ENCODE results near the gene FBF1.

The FBF1 gene, protein sequence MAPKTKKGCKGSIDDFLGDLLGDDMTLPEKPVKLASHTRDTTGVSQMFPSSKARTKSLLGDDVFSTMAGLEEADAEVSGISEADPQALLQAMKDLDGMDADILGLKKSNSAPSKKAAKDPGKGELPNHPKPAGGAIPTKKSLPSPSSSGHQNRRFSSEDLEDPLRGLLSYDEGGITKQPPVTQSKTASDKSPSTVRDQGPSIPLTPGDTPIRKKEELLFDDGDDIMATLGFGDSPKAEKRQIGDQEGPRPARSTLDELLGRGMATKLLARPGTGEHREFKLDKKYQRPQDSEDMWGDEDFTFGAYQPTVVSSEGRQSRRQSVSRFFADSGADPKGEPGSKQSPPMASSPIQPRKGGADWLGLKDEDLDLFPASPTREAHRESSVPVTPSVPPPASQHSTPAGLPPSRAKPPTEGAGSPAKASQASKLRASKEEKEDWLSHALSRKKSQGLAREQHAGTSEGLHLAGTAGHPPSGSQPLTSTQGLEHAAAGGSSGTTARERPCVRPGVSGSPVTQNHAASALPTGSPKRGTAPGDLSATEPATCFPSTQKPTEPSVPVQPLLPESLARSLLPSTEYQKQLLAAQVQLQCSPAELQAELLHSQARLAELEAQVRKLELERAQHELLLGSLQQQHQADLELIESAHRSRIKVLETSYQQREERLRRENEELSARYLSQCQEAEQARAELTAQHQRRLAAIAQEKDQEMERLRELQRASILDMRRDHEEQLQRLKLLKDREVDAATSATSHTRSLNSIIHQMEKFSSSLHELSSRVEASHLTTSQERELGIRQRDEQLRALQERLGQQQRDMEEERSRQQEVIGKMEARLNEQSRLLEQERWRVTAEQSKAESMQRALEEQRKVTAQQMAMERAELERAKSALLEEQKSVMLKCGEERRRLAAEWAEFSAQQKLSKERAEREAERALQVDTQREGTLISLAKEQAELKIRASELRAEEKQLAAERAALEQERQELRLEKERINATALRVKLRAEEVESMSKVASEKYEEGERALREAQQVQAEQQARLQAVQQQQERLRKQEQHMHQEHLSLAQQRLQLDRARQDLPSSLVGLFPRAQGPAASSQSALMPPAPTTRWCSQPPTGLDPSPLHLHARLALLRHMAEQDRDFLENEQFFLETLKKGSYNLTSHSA

GRCh38 chr17:75940727-75941441 is at the start of gene FBF1:
Gene FBF1, minus strand, starts transcription at chr17:75941042. Its CDS starts 2,893 bp downstream, at chr17:75938149.
- peak within 1 kb of the TSS; percentile 74 for H3K4me3 ChIP-seq (ENCODE audit: low read depth, low read length)
- no peak for TF ChIP-seq CTCF (IDR thresholded peaks at IDR 0.05; ENCODE audit: borderline replicate concordance, insufficient read depth, low read depth, low read length)

DNA sequence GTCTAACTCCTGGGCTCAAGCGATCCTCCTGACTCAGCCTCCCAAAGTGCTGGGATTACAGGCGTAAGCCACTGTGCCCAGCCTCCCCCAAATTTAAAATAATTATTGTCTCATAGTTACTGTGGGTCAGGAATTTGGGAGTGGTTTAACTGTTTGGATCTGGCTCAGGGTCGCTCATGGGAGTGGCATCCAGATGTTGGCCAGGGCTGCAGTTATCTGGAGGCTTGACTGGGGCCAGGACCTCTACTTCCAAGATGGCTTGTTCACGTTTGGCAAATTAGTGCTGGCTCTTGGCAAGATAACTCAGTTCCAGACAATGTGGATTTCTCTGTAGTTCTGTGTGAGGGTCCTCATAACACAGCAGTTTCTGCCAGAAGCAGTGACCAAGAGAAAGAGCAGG is 46.2 kb upstream of the FBF1 start:
- TF ChIP-seq CTCF (IDR thresholded peaks at IDR 0.05; ENCODE audit: borderline replicate concordance, insufficient read depth, low read depth, low read length) = no peak
- no peak overlapping the region for H3K4me3 ChIP-seq (ENCODE audit: low read depth, low read length)

DNA sequence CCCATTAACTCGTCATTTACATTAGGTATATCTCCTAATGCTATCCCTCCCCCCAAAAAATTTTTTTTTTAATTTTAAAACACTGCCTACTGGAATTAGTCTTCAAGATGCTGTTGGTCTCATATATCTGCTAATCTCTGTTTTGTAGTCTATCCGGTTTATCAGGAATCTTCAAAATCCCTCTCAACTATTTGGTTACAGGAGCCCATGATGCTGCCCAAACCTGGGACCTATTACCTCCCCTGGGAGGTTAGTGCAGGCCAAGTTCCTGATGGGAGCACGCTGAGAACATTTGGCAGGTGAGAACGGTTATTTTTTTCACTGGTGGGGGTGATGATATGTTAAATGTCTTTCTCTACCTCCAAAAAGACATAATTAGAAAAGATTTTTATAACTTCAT is 45.1 kb upstream of the FBF1 start:
- TF ChIP-seq CTCF (IDR thresholded peaks at IDR 0.05; ENCODE audit: borderline replicate concordance, insufficient read depth, low read depth, low read length) = no peak

DNA sequence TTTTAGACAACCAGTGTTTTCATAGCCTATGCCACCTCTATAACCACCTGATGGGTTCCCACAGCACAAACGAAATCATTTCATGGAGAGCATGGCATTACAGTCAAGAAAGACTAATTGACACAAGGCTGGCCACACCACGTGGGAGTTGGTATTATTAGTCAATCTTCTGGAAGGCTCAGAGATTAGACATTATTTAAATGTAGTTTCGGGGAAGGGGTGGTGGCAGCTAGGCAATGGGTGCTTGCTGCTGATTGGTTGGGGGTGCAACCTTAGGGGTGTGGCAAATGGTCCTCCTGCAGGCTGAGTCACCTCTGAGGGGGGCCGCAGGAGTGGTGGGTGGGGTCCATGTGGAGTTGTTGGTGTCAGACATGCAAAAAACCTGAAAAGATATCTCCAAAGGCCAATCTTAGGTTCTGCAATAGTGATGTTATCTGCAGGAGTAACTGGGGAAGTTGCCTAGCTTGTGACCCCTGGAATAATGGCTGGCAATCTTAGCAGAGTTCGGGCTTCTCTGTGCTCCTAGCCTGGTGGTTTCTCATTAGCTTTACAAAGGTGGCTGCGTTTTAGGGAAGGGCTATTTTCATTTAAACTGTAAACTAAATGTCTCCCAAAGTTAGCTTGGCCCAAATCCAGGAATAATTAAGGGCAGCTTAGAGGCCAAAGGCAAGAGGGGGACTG is 42.8 kb upstream of the FBF1 start:
- no peak for TF ChIP-seq CTCF (IDR thresholded peaks at IDR 0.05; ENCODE audit: borderline replicate concordance, insufficient read depth, low read depth, low read length)
- no peak overlapping the region for H3K4me3 ChIP-seq (ENCODE audit: low read depth, low read length)

More for the DNA sequence above, 45.1 kb upstream of the FBF1 start:
- no peak overlapping the region for H3K4me3 ChIP-seq (ENCODE audit: low read depth, low read length)

DNA sequence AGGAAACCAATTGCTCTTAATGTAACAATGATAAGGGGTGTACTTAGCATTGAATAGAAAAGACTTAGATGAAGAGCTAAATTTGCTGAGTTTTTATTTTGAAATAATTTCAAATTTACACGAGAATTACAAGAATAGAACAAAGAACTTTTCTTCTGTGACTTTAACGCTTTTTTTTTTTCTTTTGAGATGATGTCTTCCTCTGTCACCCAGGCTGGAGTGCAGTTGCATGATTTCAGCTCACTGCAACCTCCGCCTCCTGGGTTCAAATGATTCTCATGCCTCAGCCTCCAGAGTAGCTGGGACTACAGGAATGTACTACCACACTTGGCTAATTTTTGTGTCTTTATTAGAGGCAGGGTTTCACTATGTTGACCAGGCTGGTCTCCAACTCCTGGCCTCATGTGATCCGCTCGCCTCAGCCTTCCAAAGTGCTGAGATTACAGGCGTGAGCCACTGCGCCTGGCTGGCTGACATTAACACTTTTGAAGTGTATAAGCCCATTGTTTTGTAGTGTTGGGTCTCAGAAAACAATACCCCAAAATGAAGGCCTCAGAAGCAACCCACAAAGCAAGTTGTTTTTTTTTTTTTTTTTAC is 40.3 kb upstream of the FBF1 start:
- TF ChIP-seq CTCF (IDR thresholded peaks at IDR 0.05; ENCODE audit: borderline replicate concordance, insufficient read depth, low read depth, low read length) = no peak
- H3K4me3 ChIP-seq (ENCODE audit: low read depth, low read length) = no peak overlapping the region

All from GM12875 (cell line).